ENCODE results near the gene WDR31.

Gene WDR31

GRCh38 chr9:113293285-113293878, 46.7 kb downstream of the WDR31 start:
- DNase-seq = peak; percentile 74

- DNase-seq = no peak
These were observed 49.9 kb downstream of the WDR31 start for GRCh38 chr9:113290052-113290607.

- DNase-seq = no peak
These were observed 51.0 kb downstream of the WDR31 start for GRCh38 chr9:113289091-113289490.

GRCh38 chr9:113281356-113281755, 58.7 kb downstream of the WDR31 start:
- no peak for DNase-seq

GRCh38 chr9:113278840-113279239, 61.2 kb downstream of the WDR31 start:
- no peak for DNase-seq

- peak; percentile 99 for DNase-seq
These were observed 64.6 kb downstream of the WDR31 start, which contains the start of the genes CDC26 and PRPF4 for GRCh38 chr9:113275157-113276131. TSS of gene CDC26 (minus strand) at chr9:113275572. CDS start at chr9:113272507, 3,065 bp downstream. TSS of gene PRPF4 (plus strand) at chr9:113275658. CDS start at chr9:113275744, 86 bp downstream.

- DNase-seq = peak; percentile 58
These were observed 65.5 kb downstream of the WDR31 start for GRCh38 chr9:113274474-113275156.

GRCh38 chr9:113269871-113270270, 70.2 kb downstream of the WDR31 start:
- DNase-seq = no peak

- no peak for DNase-seq
These were observed 70.7 kb downstream of the WDR31 start for GRCh38 chr9:113269355-113269754.

- no peak for DNase-seq
These were observed 72.0 kb downstream of the WDR31 start for GRCh38 chr9:113267911-113268566.

GRCh38 chr9:113266174-113266573, 73.9 kb downstream of the WDR31 start:
- DNase-seq = no peak

Data from fibroblast of upper back skin (primary cell).